NCI-H146 treated with DMSO at 0.1 percent for 48 hours (cell line): ENCODE measurements around the gene AATF.
A peak's percentile ranks its signal among the peaks of the same experiment; 100 is the strongest.

ENCODE experiments used
- DNase-seq: peaks from one replicate; lab custom pipeline; 2025; ENCODE audit not compliant: unreplicated experiment; lab: John Stamatoyannopoulos, UW

AATF gene

DNA sequence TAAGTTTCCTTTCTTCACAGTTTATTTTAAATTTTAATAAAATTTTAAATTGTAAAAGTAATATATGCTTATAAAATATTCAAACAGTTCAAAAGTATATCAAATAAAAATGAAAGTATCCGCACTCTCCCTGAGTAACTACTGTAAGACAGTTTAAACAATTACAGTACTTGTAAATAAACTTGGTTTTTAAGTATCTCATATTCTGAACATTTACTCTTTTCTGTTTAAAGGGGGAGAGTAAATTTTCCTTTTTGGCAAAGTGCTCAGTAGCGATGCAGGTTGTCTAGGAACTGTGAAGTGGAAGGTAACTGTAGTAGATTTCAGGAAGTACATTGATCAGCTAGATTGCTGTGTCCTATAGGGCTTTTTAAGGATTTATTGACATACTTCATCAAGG is 28.8 kb downstream of the AATF start:
- DNase-seq: no peak

DNA sequence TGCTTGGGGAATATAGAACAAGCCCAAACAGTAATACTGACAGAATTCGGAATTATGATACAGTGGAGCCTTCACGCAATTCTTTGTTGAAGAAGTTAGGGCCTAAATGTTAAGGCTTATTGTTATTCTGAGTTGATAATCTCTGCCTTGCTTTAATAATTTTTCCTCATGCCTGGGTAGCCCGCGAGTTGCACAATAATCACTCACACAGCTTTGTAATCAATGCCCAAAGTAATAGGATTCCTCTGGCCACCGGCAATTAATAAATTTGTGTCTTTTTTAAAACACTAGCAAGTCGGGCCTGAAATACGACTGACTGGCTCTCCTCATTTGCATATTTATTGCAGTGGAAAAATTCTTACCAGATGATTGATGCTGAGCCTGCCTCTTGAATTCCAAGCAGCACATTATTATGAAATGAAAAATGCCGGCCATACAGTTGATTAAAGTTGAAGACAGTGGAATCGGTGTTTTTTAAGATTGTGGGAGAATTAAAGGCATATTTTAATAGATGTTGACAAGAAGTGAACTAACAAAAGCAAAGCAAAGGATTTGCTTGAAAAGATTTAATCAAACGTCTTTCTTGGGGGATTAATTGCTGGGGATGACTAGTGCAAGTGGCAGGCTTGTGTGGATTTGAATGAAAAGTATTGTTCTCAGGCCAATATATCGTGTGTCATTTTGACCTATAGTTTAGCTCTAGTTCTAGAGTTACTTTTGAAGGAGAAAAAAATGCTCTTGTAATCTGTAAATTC is 30.2 kb downstream of the AATF start:
- no peak for DNase-seq

DNA sequence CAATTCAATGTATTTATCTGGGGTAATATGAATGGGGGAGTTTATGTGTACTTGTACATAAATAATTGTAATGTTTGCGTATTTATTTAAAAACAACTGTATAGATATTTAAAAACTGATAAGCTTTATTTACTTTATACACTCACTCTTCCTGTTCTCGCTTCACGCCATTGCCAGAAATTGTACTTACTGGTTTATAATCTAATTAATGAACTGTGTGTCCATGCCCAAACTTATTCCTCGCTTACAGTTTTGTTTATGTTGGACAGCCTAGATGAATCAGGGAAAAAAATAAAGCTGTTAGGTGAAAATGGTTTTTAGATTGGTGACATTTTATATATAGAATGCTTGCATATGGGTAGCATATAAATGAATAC is 30.8 kb downstream of the AATF start:
- DNase-seq: no peak

DNA sequence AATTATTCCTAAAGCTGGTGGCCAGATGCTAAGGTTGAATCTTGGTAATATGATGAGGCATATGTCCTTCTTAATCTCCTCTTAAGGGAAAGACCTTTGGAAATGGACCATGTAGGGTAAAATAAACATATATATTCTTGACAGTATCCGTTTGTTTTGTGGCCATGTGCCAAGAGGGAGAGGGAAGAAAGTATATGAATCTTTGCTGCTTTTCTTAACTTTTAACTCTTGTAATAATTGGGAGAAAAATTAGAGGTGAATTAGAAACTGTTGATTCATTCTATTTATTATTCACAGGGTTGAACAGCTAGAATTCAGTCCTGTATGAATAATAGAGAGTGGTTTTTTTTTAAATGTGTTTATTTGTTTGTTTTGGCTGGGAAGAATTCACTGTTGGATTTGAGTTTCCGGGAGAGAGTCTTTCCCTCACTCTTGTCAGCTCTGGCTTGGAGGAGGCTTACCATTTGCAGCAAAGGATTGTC is 31.6 kb downstream of the AATF start:
- DNase-seq: no peak

DNA sequence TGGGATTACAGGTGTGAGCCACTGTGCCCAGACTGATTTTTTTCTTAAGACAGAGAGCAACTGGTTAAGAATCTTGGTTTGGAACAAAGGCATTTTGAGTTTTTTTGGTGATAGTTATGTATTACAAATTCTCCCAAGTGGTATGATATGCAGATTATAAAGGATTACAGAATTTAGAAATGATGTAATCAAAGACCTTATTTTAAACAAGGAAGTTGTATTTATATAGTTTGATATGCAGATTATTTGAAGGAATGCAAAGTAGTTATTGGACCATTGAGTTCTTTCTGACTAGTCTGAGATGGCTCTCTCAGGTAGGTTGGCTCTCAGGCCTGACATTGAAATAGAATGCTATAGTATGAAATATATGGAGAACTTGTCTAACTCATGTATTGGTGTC is 34.9 kb downstream of the AATF start:
- no peak for DNase-seq

DNA sequence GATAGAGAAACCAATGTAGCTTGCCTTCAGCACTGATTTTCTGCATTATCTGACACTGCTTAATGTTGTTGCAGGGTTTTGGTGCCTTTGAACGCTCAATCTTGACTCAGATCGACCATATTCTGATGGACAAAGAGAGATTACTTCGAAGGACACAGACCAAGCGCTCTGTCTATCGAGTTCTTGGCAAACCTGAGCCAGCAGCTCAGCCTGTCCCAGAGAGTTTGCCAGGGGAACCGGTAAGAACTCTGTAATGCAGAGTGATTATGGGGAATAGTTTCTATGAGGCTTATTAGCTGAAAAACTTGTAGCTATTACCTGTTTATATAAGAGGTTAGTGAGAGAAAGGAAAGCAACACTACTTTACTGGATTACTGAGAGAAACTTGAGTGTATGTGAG is 40.4 kb downstream of the AATF start:
- no peak for DNase-seq

DNA sequence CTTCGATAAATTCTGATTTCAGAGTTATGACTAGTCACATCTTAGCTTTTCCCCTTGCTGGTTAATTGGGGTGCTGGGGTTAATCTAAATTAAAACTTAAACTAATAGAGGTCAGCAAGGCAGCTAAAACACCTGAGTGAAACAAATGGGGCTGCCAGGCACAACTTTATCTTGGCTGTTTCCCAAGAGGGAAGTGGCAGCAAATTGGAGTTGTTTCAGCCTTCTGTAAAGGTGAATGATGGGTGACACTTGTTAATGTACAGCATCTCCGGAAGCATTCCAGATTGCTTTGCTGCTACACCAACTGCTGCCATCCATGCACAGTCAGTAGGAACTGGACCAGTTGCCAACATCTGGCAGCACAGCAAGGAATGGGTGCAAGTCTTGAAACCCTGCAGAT is 43.9 kb downstream of the AATF start:
- no peak for DNase-seq

DNA sequence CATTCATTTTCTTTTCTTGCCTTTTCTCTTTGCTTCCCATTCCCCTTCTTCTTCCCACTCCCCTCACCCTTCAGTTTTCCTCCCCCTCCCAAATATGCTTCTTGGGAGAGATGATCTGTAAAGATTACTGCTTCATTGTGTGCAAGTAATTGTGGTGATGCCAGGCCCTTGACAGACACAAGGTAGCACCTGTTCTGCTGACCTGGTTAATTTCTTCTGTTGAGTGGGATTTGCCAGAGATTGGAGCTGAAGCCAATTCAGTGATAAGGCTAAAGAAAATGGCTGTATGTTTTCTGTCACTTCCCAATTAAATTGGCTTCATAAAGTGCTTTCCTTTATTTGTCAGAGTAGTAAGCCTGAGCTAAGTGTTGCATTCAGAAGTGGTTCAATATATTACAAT is 44.5 kb downstream of the AATF start:
- no peak for DNase-seq

DNA sequence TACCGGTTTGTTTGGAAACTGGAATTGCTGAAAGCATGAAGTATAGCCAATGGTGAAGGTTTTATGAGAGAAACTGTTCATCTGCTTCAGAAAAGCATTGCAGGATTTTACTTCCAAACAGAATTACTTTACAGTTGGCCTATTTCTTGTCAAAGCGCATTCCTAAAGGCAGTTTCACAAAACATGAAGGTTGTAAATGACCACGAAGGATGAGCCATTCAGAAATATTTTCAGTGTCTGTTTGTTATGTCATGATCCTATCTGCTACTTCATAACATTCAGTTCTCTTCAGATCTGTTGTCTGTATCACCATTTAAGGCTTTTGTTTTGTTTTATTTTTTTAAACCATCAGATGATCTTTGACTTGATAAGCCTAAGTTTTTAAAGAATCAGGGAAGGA is 45.7 kb downstream of the AATF start:
- DNase-seq: no peak

DNA sequence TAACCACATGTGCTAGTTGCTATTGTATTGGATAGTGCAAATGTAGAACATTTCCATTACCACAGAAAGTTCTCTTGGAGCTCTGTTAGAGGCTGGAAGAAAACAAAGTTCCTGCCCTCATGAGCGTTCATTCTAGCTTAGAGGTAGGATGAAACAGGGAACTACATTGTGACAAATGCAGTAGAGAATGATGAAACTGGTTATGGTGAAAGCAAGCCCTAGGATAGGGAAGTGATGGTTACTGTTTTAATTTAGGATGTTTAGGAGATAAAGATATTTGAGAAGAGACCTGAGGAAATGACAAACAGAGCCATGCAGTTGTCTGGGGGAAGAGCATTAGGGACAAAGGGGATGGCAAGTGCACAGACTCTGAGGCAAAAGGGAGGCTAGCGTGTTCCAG is 50.7 kb downstream of the AATF start:
- DNase-seq: no peak

DNA sequence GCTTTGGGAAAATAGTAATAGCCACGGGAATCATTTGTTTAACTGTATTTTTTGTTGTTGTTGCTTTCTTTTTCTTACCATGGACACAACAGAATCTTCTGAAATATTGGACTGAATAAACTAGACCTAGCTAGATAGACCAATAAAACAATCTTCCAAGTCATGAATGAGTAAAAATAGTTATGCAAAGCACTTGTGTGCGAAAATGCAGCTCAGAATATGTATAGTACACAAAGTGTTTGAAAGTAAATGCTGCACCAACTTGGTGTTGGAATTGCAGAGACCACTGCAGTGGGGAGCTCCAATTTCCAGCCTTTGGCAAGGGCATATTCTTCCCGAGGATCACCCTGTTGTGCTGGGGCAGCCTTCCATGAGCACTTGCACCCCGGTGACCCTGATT is 68.0 kb downstream of the AATF start:
- DNase-seq: no peak

DNA sequence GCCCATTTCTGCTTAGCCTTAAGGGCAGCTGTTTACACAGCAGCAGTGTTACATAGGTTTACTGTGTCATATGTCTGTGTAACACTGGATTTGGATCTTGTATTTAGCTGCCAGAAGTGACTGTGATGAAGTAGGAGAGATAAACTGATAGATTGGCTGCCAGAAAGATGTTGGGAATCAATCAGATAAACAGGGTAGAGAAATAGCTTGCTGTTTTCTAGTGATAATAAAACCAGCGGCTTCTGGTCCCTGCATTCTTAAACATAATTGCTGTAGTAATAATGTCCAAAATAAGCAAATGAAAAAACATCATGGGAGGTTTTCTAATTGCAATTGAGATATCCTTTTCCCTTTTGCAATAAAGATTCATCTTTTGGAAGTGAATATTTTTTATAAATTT is 68.7 kb downstream of the AATF start:
- DNase-seq: no peak

DNA sequence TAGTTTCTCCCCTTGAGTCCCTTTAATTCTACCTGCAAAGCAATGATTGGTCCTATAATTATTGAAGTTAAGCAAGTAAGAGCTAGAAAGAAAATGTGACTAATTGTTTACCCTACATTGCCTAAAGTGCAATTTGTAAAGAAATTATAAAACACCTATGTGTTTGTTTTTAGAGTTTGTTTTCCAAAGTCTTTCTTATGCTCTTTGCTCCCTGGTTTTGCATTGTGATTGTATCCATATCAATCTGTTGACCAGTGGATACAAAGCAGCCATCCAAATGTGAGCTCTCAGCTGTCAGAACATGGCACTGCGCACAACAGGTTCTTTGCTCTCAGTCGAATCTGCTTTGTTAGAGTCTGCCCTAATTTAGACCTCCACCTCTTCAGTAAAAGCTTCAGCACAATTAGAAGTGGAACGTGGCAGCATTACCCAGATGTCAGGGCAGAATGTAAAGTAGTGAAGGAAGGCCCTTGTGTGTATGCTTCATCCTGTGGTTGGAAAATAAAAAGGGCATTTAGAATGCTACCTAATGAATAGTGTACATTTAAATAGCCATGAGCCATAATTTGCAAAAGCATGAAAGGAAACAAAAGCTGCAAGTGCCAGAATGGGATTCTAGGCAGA is 70.5 kb downstream of the AATF start:
- DNase-seq: no peak

DNA sequence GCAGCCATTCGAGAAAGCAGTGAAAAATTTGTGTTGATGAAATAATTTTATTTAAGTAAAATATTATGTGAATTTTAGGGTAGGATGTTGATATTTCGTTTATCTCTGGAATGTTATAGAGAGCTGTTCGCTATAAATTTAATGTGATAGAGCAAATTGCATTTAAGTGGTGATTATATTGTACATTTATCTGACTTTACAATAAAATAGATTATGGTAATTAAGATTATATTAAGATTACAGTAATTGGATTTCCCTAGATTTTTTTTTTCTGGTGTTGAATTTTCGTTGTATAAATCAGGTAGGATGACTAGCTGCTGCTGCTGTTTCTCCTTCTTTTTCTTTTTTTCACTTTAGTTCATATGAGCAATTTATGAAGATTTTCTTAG is 71.0 kb downstream of the AATF start:
- DNase-seq: no peak

DNA sequence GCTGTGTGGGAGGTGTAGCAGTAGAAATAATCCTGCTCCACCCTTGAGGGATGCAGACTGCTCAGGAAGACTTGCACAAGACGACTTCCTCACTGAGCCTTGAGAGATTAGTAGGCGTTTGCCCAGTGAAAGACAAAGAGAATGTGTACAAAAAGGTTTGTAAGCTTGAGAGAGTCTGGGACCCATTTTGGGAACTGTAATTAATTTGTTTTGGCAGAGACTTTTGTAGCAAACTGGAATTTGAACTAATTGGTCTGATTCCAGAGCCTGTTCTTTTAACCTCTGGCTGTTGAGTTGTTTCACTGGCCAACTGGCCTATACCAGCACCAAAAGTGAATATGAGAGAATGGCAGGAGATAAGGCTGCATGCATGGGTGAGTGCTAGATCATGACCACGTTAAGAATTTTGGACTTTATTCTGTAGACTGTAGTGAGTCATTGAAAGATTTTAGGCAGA is 75.5 kb downstream of the AATF start:
- no peak for DNase-seq

DNA sequence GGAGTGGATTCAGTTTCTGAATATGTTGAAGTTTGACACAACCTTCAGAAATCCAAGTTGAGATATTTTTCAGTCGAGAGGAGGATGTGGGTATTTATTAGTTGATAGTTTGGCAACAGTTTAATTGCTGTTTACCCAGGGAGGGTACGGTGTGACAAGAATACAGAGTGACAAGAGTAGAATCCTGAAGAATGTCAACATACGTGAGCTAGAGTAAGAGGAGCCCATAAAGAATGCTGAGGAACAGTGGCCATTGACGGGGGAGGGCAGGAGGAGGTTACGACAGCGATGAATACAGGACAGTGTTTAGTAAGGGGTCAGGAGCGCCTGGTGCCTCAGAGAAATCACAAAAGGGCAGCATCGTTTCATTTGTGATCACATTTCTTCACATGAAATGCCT is 76.5 kb downstream of the AATF start:
- no peak for DNase-seq

DNA sequence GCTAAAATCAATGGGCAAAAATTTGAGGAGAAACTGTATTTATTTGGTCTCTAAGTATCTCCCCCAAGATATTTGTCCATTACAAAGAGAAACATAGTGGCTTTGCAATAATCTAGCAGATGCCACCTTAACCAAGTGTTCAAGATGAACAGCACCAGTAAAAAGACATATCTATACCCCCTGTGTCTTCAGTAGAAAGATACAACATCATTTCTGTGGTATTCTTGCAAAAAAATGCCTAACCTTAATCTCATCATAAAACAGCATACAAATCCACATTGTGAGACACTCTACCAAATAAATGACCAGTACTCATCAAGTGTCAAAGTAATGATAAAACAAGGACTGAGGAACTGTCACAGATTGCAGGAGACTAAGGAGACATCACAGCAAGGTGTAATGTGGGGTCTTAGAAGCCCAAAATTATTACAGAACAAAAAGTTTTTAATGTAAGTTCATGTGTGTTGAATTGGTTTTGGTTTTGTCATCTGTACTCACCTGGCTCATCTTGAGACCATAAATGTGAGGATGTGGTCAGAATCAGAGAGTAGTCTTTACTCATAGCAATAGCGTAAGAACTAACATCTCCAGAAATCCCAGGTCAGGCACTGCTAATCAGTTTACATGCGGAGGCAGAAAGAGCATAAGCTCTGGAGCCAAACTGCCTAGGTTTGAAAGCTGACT is 77.2 kb downstream of the AATF start:
- DNase-seq: no peak

DNA sequence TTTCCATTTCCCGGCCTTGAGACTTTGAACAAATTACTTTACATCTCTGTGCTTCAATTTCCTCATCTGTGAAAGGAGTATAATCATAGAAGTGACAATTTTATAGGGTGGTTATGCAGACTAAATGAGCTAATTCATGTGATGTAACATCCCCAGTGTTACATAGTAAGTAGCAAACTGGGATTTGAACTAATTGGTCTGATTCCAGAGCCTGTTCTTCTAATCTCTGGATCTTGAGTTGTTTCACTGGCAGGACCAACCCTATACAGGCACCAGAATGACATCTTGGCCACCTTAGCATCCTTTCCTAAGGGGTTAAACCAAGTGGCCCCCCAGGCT is 77.7 kb downstream of the AATF start:
- no peak for DNase-seq

DNA sequence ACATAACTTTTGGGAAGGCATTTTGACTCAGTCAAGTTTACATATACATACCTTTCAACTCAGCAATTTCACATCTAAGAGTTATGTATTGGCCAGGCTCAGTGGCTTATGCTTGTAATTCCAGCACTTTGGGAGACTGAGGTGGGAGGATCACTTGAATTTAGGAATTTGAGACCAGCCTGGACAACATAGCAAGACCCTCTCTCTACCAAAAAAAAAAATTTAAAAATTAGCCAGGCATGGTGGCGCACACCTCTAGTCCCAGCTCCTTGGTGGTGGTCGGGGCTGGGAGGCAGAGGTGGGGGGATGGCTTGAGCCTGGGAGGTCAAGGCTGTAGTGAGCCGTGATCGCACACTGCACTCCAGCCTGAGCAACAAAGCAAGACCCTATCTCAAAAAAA is 79.3 kb downstream of the AATF start:
- no peak for DNase-seq

DNA sequence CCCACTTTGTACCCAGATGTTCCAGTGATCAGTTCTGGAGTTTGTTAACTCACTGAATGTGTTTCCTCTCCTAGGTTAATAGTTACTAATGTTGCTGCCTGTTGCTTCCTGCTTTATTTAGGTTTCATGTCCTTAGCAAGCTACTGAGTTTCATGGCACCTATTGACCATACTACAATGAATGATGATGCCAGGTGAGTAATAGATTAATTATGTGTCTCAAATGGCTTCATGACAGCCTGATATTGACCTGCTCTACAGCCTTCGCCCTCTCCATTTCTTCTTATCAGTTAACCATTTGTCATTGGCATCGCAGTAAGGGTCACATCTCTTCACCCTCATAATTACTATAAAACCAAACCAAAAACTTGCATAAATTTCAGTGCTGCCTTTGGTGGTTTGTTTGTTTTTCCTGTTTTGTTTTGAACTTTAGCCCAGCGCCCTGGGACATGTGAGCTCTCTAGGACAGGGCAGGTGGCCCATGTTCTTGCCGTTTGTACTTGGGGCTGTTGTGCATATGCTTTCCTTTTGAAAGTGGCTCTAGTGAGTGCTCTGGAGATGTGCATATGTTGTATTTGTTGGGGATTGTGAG is 82.8 kb downstream of the AATF start:
- DNase-seq: no peak

DNA sequence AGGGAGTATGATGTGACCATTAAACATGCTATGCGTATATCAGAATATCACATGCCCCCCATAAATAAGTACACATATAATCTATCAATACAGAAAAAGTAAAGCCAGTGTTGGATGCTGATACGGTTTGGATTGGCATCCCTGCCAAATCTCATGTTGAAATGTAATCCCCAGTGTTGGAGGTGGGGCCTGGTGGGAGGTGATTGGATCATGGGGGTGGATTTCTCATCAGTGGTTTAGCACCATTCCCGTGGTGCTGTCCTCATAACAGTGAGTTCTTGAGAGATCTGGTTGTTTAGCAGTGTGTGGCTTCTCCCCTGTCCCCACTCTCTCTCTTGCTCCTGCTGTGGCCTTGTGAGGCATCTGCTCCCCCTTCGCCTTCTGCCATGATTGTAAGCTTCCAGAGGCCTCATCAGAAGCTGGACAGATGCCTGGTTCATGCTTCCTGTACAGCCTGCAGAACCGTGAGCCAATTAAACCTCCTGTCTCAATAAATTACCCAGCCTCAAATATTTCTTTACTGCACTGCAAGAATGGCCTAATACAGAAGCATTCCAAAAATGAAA is 88.9 kb downstream of the AATF start:
- no peak for DNase-seq

DNA sequence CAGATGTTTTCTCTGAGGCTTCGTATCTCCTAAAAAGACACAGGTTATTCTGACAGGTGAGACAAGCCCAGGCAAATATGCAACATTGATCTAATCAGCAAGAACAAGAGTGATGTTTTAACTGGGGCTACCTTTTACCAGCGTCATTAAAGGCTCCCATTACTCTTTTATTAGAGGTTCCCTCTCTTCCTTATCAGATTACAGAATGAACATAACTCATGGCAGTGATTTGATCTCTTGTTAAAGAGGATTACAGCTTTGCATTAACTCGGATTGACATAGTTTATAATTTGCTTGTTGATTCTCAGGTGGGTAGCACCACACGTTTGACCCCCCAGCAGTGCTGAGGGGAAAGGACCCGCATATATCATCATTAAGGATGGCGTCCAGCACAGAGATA is 90.5 kb downstream of the AATF start:
- DNase-seq: peak; percentile 45
